Gastrocnemius medialis (tissue), 4 donors: Measurements from ENCODE around the gene ZBTB34. TPM values are rescaled to one million over a fixed set of nuclear protein-coding genes. Genes with fewer than 3 reads are reported as not detected.
"Not testable (repeated sequence)": the region's sequence is repeated elsewhere in the genome, so short reads cannot be mapped to it uniquely, and the experiment has no call there.

Experiments used
- ATAC-seq, 2 donors: fragments of 150-250 bp; one replicate each; pipeline ENCODE4 v1.9.1; 2016
- DNase-seq, 2 donors: peaks; one replicate each; pipeline ENCODE4 v3.0.0-alpha.2; 2019
- H3K27ac ChIP-seq, 4 donors: fragments of 200-600 bp; sonication (generic); 1 replicate in 1 of 4; 2 replicates in 3 of 4; pipeline ENCODE4 v1.5.1; 2016 to 2018; ENCODE audit warnings: mild to moderate bottlenecking in 2 of 4, moderate library complexity in 1 of 4
- H3K27me3 ChIP-seq, 3 donors: fragments of 200-600 bp; sonication (generic) in 2 of 3; 1 replicate in 1 of 3; 2 replicates in 2 of 3; pipeline versions ENCODE4 v1.5.1 to v1.6.0; 2016 to 2019; ENCODE audit warnings: mild to moderate bottlenecking in 1 of 3, moderate library complexity in 1 of 3
- H3K36me3 ChIP-seq, 2 donors: fragments of 200-600 bp; sonication (generic) in 1 of 2; one replicate each; pipeline ENCODE4 v1.5.1; 2017 to 2018
- H3K4me1 ChIP-seq, 2 donors: fragments of 200-600 bp; sonication (generic) in 1 of 2; one replicate each; pipeline ENCODE4 v1.5.1; 2016 to 2017; ENCODE audit warnings: mild to moderate bottlenecking in 2 of 2
- H3K4me3 ChIP-seq, 4 donors: fragments of 200-600 bp; sonication (generic) in 3 of 4; 1 replicate in 1 of 4; 2 replicates in 3 of 4; pipeline ENCODE4 v1.5.1; 2016 to 2019; ENCODE audit warnings: mild to moderate bottlenecking in 2 of 4
- H3K9me3 ChIP-seq, 3 donors: fragments of 200-600 bp; sonication (generic) in 2 of 3; 1 replicate in 1 of 3; 2 replicates in 2 of 3; pipeline ENCODE4 v1.5.1; 2016 to 2019
- POLR2A ChIP-seq, 2 donors: fragments of 450-650 bp; IDR thresholded peaks; one replicate each; pipeline ENCODE4 v1.6.1; 2017; ENCODE audit warnings: antibody characterized with exemption in 2 of 2, mild to moderate bottlenecking in 2 of 2, moderate library complexity in 2 of 2
- in situ Hi-C, 4 donors: fragments of 200-750 bp; cut with MboI; loops; one replicate each; pipeline versions ENCODE4 v1.15.0 to v1.8.0; 2017; ENCODE audit warnings: low sequenced_read_pairs in 4 of 4
- intact Hi-C: fragments of 100-400 bp; cut with DNase I; formaldehyde crosslinking; loops from one replicate; pipeline ENCODE4 v1.15.1; 2023; ENCODE audit warnings: low total_unique reads
- total RNA-seq, 4 donors: library from RNA; depleted of rRNA; stranded (reverse); fragments of >200 nt; gene quantifications; one replicate each; pipeline versions ENCODE4 v1.1.0 to v1.2.3, GENCODE V29; 2016
- TF ChIP-seq, protein P1 (sequence below), 5 experiments: fragments of 450-650 bp in 3 of 5; fragments of 200-600 bp in 2 of 5; sonication (generic) in 2 of 5; IDR thresholded peaks in 4 of 5; conservative IDR thresholded peaks in 1 of 5; 1 replicate in 4 of 5; 2 replicates in 1 of 5; pipeline ENCODE4 v1.5.1; 2016 to 2019; ENCODE audit warnings: antibody characterized with exemption in 5 of 5, mild to moderate bottlenecking in 3 of 5, moderate library complexity in 3 of 5

ZBTB34 gene
- total RNA-seq, 4 donors from 2014 or later = 6.2 to 8.7 (median 6.9) TPM

DNA sequence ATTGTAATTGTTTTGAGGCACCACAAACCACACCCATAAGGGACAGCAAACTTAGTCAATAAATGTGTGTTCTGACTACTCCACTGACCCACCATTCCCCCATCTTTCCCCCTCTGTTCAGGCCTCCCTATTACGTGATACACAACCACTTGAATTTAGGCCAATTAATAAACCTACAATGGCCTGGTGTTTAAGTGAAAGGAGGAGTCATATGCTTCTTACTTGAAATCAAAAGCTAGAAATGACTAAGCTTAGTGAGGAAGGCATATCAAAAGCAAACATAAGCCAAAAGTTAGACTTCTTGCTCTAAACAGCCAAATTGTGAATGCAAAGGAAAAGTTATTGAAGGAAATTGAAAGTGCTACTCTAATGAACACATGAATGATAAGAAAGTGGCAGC, 41.0 kb upstream of the ZBTB34 start:
- Histone ChIP-seq H3K27me3 (no peaks in the 10 kb centered on the region), H3K4me3 (no peak overlapping the region), H3K27ac (peak overlapping the region in 3 of 4 donors; percentile 2 to 88 (median 76)), H3K9me3 (peaks cover 0 to 4% (median 0%) of the 10 kb centered on the region in 3 donors), H3K36me3 (peaks cover 0 to 40% of the 10 kb centered on the region in 2 donors), H3K4me1 (peaks cover 42 to 62% of the 10 kb centered on the region in 2 donors)
- intact Hi-C loops (no loop called here), in situ Hi-C loops (no loop called here)
- no peak for ATAC-seq
- TF ChIP-seq, protein P1, sequence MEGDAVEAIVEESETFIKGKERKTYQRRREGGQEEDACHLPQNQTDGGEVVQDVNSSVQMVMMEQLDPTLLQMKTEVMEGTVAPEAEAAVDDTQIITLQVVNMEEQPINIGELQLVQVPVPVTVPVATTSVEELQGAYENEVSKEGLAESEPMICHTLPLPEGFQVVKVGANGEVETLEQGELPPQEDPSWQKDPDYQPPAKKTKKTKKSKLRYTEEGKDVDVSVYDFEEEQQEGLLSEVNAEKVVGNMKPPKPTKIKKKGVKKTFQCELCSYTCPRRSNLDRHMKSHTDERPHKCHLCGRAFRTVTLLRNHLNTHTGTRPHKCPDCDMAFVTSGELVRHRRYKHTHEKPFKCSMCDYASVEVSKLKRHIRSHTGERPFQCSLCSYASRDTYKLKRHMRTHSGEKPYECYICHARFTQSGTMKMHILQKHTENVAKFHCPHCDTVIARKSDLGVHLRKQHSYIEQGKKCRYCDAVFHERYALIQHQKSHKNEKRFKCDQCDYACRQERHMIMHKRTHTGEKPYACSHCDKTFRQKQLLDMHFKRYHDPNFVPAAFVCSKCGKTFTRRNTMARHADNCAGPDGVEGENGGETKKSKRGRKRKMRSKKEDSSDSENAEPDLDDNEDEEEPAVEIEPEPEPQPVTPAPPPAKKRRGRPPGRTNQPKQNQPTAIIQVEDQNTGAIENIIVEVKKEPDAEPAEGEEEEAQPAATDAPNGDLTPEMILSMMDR (IDR thresholded peaks at IDR 0.05 in 4 of 5, conservative IDR thresholded peaks at IDR 0.05 in 1 of 5) = no peak
- no peak for TF ChIP-seq POLR2A (IDR thresholded peaks at IDR 0.05)
- DNase-seq = no peak

DNA sequence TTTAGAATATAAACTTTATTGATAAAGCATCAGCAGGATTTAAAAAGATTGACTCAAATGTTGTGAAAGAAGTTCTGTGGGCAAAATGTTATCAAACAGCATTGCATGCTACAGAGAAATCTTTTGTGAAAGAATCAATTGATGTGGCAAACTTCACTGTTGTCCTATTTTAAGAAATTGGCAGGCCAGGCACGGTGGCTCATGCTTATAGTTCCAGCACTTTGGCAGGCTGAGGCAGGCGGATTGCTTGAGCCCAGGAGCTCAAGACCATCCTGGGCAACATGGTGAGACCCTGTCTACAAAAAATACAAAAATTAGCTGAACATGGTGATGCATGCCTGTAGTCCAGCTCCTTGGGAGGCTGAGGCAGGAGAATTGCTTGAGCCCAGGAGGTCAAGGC, 38.2 kb upstream of the ZBTB34 start:
- no peak overlapping the region for H3K4me3 ChIP-seq
- intact Hi-C loops (no loop called here), in situ Hi-C loops (no loop called here)
- ATAC-seq (peak in 1 of 2 donors; percentile 40), DNase-seq (no peak)
- peaks cover 0 to 47% of the 10 kb centered on the region in 2 donors for H3K36me3 ChIP-seq
- TF ChIP-seq, protein P1 (IDR thresholded peaks at IDR 0.05 in 4 of 5, conservative IDR thresholded peaks at IDR 0.05 in 1 of 5) = no peak
- no peak for TF ChIP-seq POLR2A (IDR thresholded peaks at IDR 0.05)
- H3K27me3 ChIP-seq = no peaks in the 10 kb centered on the region
- peaks cover 0 to 4% (median 0%) of the 10 kb centered on the region in 3 donors for H3K9me3 ChIP-seq
- H3K4me1 ChIP-seq = peaks cover 27 to 45% of the 10 kb centered on the region in 2 donors
- H3K27ac ChIP-seq = peak overlapping the region; percentile 31 to 67 (median 46)

DNA sequence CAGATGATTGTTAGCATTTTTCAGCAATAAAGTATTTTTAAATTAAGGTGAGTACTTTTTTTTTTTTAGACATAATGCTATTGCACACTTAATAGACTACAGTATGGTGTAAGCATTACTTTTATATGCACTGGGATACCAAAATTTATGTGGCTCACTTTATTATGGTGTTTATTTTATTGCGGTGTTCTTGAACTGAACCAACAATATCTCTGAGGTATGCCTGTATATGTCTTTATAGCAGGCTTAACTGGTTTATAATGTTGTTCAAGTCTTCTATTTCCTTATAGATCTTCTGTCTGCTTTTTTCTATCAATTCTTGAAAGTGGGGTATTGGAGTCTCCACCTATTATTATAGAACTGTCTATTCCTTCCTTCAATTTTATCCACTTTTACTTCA, 37.6 kb upstream of the ZBTB34 start:
- peaks cover 0 to 52% of the 10 kb centered on the region in 2 donors for H3K36me3 ChIP-seq
- in situ Hi-C loops (no loop called here), intact Hi-C loops (no loop called here)
- DNase-seq (no peak), ATAC-seq (no peak)
- no peak overlapping the region for H3K4me3 ChIP-seq
- peaks cover 0 to 4% (median 0%) of the 10 kb centered on the region in 3 donors for H3K9me3 ChIP-seq
- peak overlapping the region; percentile 31 to 67 (median 46) for H3K27ac ChIP-seq
- no peaks in the 10 kb centered on the region for H3K27me3 ChIP-seq
- H3K4me1 ChIP-seq = peaks cover 27 to 48% of the 10 kb centered on the region in 2 donors
- TF ChIP-seq POLR2A (IDR thresholded peaks at IDR 0.05) = no peak
- TF ChIP-seq, protein P1 (IDR thresholded peaks at IDR 0.05 in 4 of 5, conservative IDR thresholded peaks at IDR 0.05 in 1 of 5) = no peak

DNA sequence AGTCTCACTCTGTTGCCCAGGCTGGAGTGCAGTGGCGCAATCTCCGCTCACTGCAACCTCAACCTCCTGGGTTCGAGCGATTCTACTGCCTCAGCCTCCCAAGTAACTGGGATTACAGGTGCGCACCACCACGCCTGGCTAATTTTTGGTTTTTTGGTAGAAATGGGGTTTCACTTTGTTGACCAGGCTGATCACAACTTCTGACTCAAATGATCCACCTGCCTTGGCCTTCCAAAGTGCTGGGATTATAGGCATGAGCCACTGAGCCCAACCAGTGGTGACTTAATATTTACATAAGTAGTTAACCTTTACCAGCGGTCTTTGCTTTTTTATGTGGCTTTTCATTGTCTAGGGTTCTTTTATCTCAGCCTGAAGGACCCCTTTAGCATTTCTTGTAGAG, 36.4 kb upstream of the ZBTB34 start:
- Histone ChIP-seq H3K27ac (peak overlapping the region in 3 of 4 donors; percentile 3 to 31 (median 27)), H3K36me3 (peaks cover 0 to 40% of the 10 kb centered on the region in 2 donors), H3K4me1 (peaks cover 32 to 52% of the 10 kb centered on the region in 2 donors)
- DNase-seq, H3K27me3 ChIP-seq, in situ Hi-C loops, H3K4me3 ChIP-seq, ATAC-seq, intact Hi-C loops, H3K9me3 ChIP-seq: not testable (repeated sequence)

DNA sequence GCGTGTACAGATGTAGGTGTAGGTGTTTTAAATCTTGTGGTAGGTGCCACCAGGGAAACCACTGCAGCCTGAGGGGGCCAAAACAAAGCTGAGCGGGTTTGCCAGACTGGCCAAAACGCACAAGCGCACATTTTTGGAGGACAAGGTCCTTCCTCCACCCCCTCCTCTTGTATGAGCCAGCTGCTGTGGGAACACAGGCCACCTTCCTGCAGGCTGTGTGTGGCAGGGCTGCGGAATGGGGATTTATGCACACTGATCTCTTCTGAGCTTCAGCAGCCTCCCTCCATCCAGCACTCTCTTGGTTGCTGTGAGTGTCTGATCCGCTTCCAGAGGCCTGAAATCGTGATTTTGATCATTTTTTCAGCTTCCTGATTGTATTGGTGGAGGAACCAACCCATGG, 33.2 kb upstream of the ZBTB34 start:
- Histone ChIP-seq H3K4me3 (no peak overlapping the region), H3K27me3 (no peaks in the 10 kb centered on the region), H3K9me3 (no peaks in the 10 kb centered on the region), H3K4me1 (peaks cover 25 to 53% of the 10 kb centered on the region in 2 donors), H3K27ac (peak overlapping the region in 1 of 4 donors; percentile 23), H3K36me3 (peaks cover 0 to 44% of the 10 kb centered on the region in 2 donors)
- no peak for ATAC-seq
- intact Hi-C loops = no loop called here
- DNase-seq = no peak
- TF ChIP-seq, protein P1 (IDR thresholded peaks at IDR 0.05 in 4 of 5, conservative IDR thresholded peaks at IDR 0.05 in 1 of 5) = no peak
- no peak for TF ChIP-seq POLR2A (IDR thresholded peaks at IDR 0.05)
- in situ Hi-C loops = no loop called here
